GM19468 (cell line): Measurements from ENCODE around the gene BEST2.
A peak's percentile ranks its signal among the peaks of the same experiment; 100 is the strongest.
"Not testable (repeated sequence)": the region's sequence is repeated elsewhere in the genome, so short reads cannot be mapped to it uniquely, and the experiment has no call there.

Source experiments
- ATAC-seq: cut with Tn5 transposase; IDR thresholded peaks from one replicate; pipeline ENCODE4 v1.9.1; 2021; ENCODE audit warnings: mild to moderate bottlenecking, moderate library complexity, moderate number of reproducible peaks; ENCODE audit not compliant: unreplicated experiment; ENCODE audit errors: extremely low read depth

The BEST2 gene

DNA sequence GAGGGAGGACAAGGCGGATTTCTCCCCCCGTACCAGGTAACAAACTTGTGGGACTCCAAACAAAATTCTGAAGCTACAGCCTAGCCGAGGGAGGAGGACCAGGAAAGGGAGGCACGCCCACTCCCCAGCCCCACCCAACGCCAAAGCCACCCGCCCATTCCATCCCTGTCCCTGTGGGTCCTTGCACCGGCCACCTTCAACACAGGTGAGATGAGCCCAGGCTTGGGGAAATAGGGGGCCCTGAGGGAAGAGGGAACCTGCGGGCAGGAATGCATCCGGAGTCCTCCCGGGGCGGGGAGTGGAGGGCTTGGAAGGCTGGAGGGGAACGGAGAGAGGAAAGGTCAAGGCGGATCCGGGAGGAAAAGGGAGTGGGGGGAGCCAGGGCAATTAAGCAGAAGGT, at the start of gene BEST2:
Gene BEST2, plus strand, starts transcription at position 157 of the 400 bp plus-strand sequence. CDS start 802 bp downstream, outside the sequence.
- ATAC-seq = no peak

DNA sequence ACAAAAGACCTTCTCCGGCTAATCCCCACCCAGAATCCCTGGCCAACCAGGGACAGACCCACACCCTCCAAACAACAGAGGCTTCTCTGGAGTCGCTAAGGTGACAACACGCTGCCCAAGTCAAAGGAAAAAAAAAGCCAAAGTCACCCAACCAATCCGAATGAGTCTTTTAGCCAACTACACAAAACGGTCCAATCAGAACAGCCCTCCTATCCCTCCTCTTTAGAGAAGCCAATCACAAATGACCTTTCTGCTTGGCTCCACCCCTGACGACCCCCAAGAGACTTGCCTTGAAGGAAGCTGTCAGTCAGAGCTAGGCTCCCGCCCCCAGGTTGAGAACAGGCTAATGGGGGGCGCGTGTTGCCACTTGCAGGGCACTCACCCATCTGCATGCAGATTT, 48.5 kb upstream of the BEST2 start:
- no peak for ATAC-seq

DNA sequence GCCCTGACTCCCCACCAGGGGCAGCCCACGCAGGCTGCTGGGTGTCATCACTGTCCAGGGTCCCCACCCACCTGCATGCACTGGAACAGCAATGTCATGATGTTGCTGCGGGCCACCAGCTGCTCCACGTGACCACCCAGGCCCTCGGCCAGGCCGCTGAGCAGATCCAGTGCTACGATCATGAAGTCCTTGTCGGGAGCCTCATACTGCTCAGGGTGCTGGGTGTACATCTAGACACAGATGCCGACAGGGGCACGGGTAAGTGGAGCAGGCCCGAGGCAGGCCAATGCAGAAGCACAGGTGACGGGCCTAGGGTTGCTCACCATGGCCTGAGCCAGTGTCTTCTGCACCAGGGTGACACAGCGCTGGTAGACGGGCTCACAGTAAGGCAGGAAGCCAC, 46.4 kb upstream of the BEST2 start:
- ATAC-seq = no peak

DNA sequence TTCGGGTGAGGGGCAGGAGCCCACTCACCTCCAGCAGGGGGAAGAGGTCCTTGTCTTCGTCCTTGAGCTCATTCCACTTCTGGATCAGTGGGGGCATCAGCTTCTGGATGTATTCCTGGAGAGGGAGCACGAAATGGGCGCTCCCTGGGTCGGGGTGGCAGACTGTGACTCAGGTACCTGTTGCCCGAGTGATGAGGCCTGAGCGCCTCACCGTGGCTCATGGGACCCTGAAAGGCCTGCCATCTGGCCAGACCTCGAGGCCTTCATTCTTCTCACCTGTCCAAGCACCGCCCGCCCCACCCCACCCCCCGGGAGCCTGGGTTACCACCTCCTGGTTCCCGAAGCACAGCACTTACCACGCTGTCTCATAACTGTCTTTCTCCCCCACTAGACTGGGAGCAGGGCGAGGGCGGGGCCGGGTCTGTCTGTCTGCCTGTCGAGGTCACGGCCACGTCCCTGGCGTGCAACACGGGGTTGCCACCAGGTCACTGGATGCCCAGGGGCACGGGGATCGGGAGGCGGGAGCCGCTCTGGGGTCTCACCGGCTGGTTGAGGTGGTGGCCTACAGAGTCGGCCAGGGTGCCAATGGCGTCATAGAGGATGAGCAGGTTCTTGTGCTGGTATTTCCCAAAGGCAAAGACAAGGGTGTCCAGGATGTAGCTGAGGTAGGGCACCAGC, 45.8 kb upstream of the BEST2 start:
- ATAC-seq = no peak

DNA sequence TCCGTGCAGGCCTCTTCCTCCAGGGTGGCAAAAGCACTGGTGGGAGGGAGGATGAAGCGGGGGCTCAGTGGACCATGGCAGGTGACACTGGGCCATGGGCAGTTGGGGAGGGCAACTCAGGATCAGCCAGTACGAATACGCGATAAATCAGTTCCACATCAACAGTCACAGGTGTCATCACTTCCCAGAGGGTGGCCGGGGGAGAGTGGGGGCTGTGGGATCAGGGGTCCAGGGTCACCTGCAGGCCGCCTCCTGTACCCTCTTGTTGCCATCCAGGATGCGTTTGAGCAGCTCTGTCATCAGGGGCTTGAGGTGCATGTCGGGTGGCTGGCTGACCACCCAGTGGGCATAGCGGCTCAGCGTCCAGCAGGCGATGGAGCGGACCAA, 45.3 kb upstream of the BEST2 start:
- no peak for ATAC-seq

DNA sequence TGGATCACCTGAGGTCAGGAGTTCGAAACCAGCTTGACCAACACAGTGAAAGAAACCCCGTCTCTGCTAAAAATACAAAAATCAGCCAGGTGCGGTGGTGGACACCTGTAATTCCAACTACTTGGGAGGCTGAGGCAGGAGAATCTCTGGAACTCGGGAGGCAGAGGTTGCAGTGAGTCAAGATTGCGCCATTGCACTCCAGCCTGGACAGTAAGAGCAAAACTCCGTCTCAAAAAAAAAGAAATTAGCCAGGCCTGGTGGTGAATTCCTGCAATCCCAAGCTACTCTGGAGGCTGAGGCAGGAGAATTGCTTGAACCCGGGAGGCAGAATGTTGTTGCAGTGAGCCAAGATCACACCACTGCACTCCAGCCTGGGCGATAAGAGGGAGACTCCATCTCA, 43.0 kb upstream of the BEST2 start:
- no peak for ATAC-seq

DNA sequence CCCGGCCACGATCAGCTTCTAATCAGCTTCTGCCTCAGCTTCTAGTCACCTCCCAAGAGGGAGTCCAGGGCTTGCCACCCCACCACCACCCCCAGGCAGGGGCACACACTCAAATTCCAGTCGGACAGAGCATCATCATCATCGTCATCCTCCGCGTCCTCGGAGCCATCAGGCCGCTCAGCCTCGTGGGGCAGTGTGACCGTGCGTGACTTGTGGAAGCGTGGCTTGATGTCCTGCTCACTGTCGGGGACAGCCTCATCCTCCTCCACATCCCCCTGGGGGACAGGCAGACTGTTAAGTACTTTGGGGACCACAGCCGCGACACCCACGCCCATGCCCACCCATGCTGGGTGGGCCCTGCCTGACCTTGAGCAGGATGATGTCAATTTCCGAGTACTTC, 40.4 kb upstream of the BEST2 start:
- no peak for ATAC-seq

DNA sequence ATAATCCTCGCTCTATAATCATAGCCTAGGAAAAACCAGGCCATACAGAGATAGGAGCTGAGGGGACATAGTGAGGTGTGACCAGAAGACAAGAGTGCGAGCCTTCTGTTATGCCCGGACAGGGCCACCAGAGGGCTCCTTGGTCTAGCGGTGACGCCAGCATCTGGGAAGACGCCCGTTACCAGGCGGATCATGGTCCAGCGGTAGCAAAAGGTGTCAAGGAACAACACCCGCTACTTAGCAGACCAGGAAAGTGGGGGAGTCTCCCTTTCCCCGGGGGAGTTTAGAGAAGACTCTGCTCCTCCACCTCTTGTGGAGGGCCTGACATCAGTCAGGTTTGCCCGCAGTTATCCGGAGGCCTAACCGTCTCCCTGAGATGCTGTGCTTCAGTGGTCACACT, 39.5 kb upstream of the BEST2 start:
- ATAC-seq = not testable (repeated sequence)

DNA sequence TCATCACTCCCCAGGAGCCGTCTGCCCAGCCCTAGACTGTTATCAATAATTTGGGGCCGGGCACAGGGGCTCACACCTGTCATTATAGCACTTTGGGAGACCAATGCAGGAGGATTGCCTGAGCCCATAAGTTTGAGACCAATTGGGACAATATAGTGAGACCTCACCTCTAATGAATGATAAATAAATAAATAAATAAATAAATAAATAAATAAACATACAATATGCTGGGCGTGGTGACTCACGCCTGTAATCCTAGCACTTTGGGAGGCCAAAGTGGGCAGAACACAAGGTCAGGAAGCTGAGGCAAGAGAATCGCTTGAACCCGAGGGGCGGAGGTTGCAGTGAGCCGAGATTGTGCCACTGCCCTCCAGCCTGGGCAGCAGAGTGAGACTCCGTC, 38.3 kb upstream of the BEST2 start:
- ATAC-seq = not testable (repeated sequence)

DNA sequence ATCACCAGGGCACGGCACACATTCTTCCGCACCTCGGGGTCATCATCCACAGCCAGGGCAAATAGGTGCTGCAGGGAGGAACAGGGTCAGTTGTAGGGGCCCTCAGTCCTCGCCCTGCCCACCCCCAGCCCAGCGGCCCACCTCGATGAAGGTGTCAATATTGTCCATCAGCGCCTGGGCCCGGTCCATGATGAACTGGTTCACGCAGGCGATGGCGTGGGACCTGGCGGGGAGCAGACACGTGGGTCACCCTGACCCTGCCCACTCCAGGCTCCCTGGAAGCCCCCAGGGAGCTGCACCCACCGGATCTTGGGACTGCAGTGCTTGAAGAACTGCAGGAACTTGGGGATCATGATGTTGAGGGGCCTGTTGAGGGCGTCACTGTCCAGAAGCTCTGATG, 36.5 kb upstream of the BEST2 start:
- ATAC-seq = no peak

DNA sequence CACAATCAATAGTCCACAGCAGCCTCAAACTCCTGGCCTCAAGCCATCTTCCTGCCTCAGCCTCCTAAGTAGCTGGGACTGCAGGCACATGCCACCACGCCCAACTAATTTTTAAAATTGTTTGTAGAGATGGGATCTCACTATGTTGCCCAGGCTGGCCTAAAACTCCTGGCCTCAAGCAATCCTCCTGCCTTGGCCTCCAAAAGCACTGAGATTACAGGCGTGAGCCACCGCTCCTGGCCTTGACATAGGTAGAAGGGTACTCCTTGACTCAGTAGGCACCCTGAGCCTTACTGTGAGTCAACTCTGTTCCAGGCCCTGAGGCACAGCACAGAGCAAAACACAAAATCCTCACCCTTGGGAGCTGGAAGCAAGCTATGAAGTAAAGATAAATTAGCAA, 35.7 kb upstream of the BEST2 start:
- ATAC-seq = no peak

DNA sequence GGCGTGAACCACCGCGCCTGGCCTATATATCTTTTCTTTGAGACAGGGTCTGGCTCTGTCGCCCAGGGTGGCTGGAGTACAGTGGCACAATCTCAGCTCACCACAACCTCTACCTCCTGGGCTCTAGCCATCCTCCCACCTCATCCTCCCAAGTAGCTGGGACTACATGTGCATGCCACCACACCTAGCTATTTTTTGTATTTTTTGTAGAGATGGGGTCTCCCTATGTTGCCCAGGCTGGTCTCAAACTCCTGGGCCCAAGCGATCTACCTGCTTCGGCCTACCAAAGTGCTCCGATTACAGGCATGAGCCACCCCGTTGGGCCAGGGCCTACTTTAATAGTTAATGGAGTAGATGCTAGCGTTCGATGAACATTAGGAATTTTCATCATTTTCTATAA, 31.3 kb upstream of the BEST2 start:
- ATAC-seq = no peak

DNA sequence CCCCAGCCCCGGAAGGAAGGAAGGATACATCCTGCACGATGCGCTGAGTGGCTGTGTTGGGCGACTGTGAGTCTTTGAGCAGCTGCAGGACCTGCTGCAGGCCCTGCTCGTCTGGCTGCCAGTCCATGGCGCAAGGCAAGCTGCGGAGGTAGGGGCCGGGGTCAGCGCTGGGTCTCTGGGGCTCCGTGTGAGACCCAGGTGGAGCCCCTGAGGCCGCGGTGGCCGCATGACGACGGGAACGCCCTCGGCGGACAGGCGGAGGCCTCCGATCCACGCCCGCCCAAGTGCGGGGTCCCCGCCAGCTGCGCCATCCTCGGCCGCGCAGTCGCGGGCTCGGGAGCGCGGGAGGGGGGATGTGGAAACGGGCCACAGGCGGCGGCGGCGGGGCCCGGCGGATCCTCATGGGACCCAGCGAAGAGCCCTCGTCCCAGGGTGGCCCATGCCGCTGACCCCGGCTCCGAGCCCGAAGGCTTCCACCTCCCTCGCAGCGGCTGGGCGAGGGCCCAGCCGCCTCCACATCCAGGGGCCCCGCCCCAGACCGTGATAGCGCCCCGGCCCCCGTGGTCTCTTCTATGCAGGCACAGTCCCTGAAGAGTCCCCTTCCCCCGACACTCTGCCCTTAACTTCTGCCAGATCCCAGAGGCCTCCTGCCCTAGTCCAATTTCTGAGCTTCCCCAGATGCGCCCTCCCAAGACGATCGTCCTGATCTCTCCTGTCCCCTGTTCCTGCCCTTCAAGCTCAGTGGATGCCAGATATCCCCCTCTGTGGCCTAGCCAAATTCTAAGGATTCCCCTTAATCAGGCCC, 30.5 kb upstream of the BEST2 start:
- ATAC-seq = no peak

DNA sequence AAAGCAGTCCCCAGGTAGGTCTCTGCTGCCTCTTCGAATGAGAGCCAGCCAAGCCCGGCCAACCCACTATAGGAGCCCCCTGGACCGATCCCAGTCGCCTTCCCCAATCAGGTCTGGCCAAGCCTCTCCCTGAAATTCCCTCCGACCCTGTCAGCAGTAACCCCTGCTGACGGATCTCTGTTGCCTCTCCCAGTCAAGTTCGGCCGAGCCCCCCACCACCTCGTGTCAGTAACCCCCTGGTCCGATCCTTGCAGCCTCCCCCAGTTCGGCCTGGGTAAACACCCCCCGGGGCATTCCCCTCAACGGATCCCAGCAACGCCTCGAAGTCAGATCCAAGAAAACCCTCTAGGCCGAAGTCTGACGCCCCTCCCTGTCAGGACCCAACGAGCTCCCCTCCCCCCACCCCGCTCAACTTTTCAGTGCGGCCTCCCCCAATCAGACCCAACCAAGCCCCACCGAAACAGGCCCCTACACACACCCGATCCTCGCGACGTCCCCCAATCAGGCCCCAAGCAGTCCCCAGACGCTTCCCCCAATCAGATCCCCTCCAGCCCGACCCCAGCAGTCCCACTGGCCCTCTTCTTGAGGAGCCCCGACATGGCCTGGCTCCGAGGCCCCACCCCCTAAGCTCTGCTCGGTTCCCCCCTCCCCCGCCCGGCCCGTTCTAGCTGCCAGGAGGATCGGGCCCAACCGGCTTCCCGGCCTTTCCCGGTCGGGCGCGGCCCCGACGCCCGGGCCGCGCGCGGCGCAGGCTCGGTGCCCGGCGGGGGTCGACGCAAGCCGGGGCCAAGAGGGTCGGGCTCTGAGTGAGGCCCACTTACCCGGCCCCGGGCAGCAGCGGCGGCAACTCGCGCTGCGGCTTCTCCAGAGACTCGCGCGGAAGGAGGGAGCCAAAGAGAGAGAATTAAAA, 29.7 kb upstream of the BEST2 start:
- ATAC-seq = no peak

DNA sequence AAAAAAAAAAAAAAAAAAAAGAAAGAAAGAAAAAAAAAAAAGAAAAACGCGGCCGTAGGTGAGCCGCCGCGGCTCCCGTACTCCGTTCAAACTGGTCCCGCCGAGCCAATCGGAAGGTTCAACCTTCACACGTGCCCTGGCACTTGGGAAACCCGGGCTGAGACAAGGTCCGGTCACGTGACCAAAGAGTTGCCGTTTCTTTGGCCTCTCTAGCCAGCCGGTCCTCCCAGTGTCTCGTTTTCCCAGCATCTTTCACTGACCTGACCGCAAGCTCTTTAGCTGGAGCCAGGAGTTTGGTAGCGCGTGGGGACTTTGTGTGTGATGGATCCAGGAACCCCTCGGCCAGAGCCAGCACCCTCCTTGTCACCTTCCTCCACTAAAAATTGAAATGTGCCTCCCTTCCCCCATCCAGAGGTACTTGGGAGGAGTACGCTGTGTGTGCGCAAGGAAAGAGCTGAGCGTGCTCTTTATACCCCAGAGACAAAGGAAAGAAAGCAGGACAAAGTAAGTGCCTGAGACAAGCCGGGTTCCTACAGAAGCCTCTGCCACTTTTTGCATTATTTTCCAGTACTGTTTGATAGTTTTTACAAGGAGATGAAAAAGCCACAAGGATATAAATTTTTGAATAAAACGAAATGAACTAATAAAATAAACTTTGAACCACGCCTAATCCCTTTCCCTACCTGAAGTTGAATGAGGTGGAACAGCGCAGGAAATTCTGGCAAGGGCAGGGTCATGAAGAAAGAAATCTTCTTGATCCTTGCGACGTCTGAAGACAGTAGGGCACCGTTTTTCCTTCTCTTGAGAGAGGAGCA, 28.8 kb upstream of the BEST2 start:
- ATAC-seq = peak; percentile 60

DNA sequence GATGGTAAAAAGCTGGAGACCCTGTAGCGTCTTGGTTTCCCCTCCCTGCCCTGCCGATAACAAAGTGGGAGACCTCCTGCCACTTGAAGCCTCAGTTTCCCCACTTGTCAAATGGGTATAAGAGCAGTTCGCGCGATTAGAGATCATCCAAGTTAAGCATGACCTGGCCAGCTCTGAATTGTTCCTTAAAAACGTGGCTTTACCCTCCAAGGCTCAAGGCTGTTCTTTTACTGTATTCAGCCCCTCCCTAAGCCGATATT, 28.3 kb upstream of the BEST2 start:
- ATAC-seq = no peak

DNA sequence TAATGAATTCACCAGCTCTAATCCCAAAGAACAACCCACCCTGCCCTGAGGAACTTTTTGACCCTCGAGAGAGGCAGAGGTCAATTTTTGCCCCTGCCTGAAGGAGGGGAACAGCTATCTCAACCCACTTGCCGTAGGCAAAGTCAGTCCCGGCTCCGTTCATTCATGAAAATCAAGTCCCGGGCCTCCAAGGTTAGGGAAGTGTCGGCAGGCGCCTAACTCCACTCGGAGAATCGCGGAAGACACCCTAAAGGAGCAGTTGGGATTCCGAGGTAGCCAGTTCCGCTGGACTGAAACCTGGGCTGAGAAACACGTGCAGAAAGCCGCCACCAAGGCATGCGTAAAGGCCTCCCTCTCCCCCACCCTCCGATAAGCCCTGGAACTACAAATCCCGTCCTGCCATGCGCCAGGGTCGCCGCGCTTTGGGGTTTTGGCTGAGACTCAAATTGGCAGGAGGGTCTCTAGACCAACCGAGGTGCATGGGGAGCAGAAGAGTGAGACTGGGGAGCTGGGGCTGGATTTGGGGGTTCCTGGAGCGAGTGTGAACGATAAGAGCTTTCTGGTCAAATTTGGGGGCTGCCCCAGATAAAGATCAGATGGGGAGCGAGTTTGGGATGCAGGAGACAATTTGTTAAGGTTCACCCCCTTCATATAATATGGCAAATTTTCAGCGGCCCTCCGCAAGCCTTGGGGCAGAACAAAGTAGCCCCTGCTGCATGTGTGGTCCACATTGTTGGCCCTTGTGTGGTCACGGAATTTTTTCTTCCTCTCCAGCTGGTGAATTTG, 27.8 kb upstream of the BEST2 start, which contains the start of gene TNPO2:
Gene TNPO2, minus strand, starts transcription at position 292 of the 786 bp plus-strand sequence. CDS start 2,955 bp downstream, outside the sequence.
- ATAC-seq = no peak

DNA sequence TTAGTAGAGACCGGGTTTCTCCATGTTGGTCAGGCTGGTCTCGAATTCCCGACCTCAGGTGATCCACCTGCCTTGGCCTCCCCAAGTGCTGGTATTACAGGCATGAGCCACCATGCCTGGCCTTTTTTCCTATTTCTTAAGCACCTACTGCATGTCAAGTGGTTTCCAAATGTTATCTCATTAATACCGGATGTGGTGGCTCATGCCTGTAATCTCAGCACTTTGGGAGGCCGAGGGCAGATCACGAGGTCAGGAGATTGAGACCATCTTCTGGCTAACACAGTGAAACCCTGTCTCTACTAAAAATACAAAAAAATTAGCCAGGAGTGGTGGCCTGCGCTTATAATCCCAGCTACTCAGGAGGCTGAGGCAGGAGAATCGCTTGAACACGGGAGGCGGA, 26.0 kb upstream of the BEST2 start:
- ATAC-seq = not testable (repeated sequence)

DNA sequence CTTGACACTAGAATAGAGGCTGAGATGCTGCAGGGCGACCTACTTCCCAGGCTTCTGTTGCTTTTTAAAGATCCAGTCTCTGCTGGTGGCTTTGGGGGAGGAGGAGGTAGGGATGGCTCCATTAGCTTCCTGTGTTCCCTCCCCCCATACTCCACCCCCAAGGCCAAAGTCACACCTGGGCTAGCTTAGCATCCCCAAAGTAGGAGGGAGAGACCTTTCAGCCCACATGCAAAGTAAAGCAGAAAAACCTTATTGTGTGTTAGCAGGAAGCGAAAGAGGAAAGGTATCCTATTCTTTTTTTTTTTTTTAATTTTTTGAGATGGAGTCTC, 24.6 kb upstream of the BEST2 start:
- ATAC-seq = no peak
